PFSK-1 (cell line): ENCODE results near the gene NR3C1.

ENCODE experiments used
- POLR2AphosphoS5 ChIP-seq: IDR thresholded peaks from 2 replicates; pipeline ENCODE4 v1.6.1; 2012; ENCODE audit warnings: low read depth, mild to moderate bottlenecking, control low read depth, low read length, moderate library complexity
- REST ChIP-seq, 2 experiments: IDR thresholded peaks; 2 replicates each; pipeline versions ENCODE4 v1.6.1 to v1.8.0; 2011 to 2012; ENCODE audit warnings: low read depth in 2 of 2, low read length in 2 of 2, control low read depth in 1 of 2, inconsistent platforms in 1 of 2, mild to moderate bottlenecking in 1 of 2, moderate library complexity in 1 of 2; ENCODE audit not compliant: insufficient read depth in 1 of 2
- SIN3A ChIP-seq: IDR thresholded peaks from 2 replicates; pipeline ENCODE4 v1.6.1; 2012; ENCODE audit warnings: mild to moderate bottlenecking, low read length, moderate library complexity, borderline replicate concordance; ENCODE audit not compliant: insufficient read depth
- TAF1 ChIP-seq: IDR thresholded peaks from 2 replicates; pipeline ENCODE4 v1.6.1; 2012; ENCODE audit warnings: low read length, control low read depth, borderline replicate concordance; ENCODE audit not compliant: insufficient read depth

GRCh38 chr5:143398451-143399237, 4.8 kb downstream of the NR3C1 start:
- no peak; the same call in 1 of the 2 replicates for TF ChIP-seq SIN3A
- no peak for TF ChIP-seq REST (IDR thresholded peaks at IDR 0.05; ENCODE audit: insufficient read depth in 1 of 2, low read depth in 2 of 2, low read length in 2 of 2)
- no peak for TF ChIP-seq TAF1
- TF ChIP-seq POLR2AphosphoS5: no peak
